GM19395 (cell line): Measurements from ENCODE around the gene HIGD1C.
"Not testable (repeated sequence)": the region's sequence is repeated elsewhere in the genome, so short reads cannot be mapped to it uniquely, and the experiment has no call there.

Experiments
- ATAC-seq: cut with Tn5 transposase; IDR thresholded peaks from one replicate; pipeline ENCODE4 v1.9.1; 2021; ENCODE audit warnings: mild to moderate bottlenecking, moderate library complexity; ENCODE audit not compliant: unreplicated experiment

Gene HIGD1C

GRCh38 chr12:50952510-50952909, at the start of gene HIGD1C:
Gene HIGD1C (plus strand): TSS chr12:50952544. CDS start chr12:50953999, 1,455 bp downstream.
- ATAC-seq: no peak

- ATAC-seq: not testable (repeated sequence)
Measured at GRCh38 chr12:50908479-50908878, 43.9 kb upstream of the HIGD1C start.

- ATAC-seq: not testable (repeated sequence)
Measured at GRCh38 chr12:50912361-50912760, 40.0 kb upstream of the HIGD1C start.

- ATAC-seq: no peak
Measured at GRCh38 chr12:50913224-50913623, 39.1 kb upstream of the HIGD1C start.

- no peak for ATAC-seq
Measured at GRCh38 chr12:50914872-50915484, 37.4 kb upstream of the HIGD1C start.

- no peak for ATAC-seq
Measured at GRCh38 chr12:50916292-50916691, 36.1 kb upstream of the HIGD1C start.

GRCh38 chr12:50918584-50919316, 33.6 kb upstream of the HIGD1C start:
- no peak for ATAC-seq

GRCh38 chr12:50922820-50923219, 29.5 kb upstream of the HIGD1C start:
- no peak for ATAC-seq

GRCh38 chr12:50923361-50924130, 28.8 kb upstream of the HIGD1C start:
- ATAC-seq: no peak

GRCh38 chr12:50924131-50924438, 28.3 kb upstream of the HIGD1C start:
- ATAC-seq: no peak

- ATAC-seq: peak; percentile 93
Measured at GRCh38 chr12:50924439-50925341, 27.7 kb upstream of the HIGD1C start.

- ATAC-seq: no peak
Measured at GRCh38 chr12:50925342-50925651, 27.0 kb upstream of the HIGD1C start.

- no peak for ATAC-seq
Measured at GRCh38 chr12:50925920-50926319, 26.4 kb upstream of the HIGD1C start.

- no peak for ATAC-seq
Measured at GRCh38 chr12:50926415-50926814, 25.9 kb upstream of the HIGD1C start.

GRCh38 chr12:50926932-50927331, 25.4 kb upstream of the HIGD1C start:
- not testable (repeated sequence) for ATAC-seq

- ATAC-seq: no peak
Measured at GRCh38 chr12:50927356-50927755, 25.0 kb upstream of the HIGD1C start.

GRCh38 chr12:50927766-50928224, 24.5 kb upstream of the HIGD1C start:
- ATAC-seq: no peak

- ATAC-seq: no peak
Measured at GRCh38 chr12:50928392-50928791, 24.0 kb upstream of the HIGD1C start.

- no peak for ATAC-seq
Measured at GRCh38 chr12:50929831-50930230, 22.5 kb upstream of the HIGD1C start.

GRCh38 chr12:50930477-50930876, 21.9 kb upstream of the HIGD1C start:
- ATAC-seq: not testable (repeated sequence)

GRCh38 chr12:50932787-50933280, 19.5 kb upstream of the HIGD1C start:
- no peak for ATAC-seq
